CD4-positive, alpha-beta T cell treated with Interleukin-12 subunit alpha and Interleukin-12 subunit beta, for 1 hour (primary cell): ENCODE measurements around the gene CCL21.

Experiments used
- DNase-seq: peaks from one replicate; pipeline ENCODE4 v3.0.0-alpha.2; 2020

The CCL21 gene

GRCh38 chr9:34701769-34702736 is 7.9 kb downstream of the CCL21 start:
- peak; percentile 82 for DNase-seq

GRCh38 chr9:34701023-34701768 is 8.7 kb downstream of the CCL21 start:
- peak; percentile 80 for DNase-seq

- no peak for DNase-seq
These were observed 15.1 kb downstream of the CCL21 start for GRCh38 chr9:34694811-34695210.

- no peak for DNase-seq
These were observed 16.4 kb downstream of the CCL21 start for GRCh38 chr9:34693560-34693959.

- no peak for DNase-seq
These were observed 18.0 kb downstream of the CCL21 start for GRCh38 chr9:34691936-34692315.

GRCh38 chr9:34690983-34691935 is 18.7 kb downstream of the CCL21 start, which contains the start of gene CCL19:
CCL19 (minus strand) TSS chr9:34691276; CDS start chr9:34691139, 137 bp downstream.
- no peak for DNase-seq

GRCh38 chr9:34689512-34689911 is 20.4 kb downstream of the CCL21 start:
- no peak for DNase-seq

GRCh38 chr9:34689116-34689470 is 20.8 kb downstream of the CCL21 start:
- DNase-seq, result no peak

- DNase-seq, result no peak
These were observed 21.4 kb downstream of the CCL21 start for GRCh38 chr9:34688329-34689115.

GRCh38 chr9:34687276-34688030 is 22.5 kb downstream of the CCL21 start:
- DNase-seq, result no peak

GRCh38 chr9:34686732-34687131 is 23.2 kb downstream of the CCL21 start:
- no peak for DNase-seq

- DNase-seq, result no peak
These were observed 23.7 kb downstream of the CCL21 start for GRCh38 chr9:34686231-34686630.

GRCh38 chr9:34685591-34685990 is 24.3 kb downstream of the CCL21 start:
- DNase-seq, result no peak

- no peak for DNase-seq
These were observed 25.1 kb downstream of the CCL21 start for GRCh38 chr9:34684816-34685215.

GRCh38 chr9:34684145-34684544 is 25.8 kb downstream of the CCL21 start:
- no peak for DNase-seq

- DNase-seq, result no peak
These were observed 34.1 kb downstream of the CCL21 start for GRCh38 chr9:34675869-34676268.

- peak; percentile 59 for DNase-seq
These were observed 34.8 kb downstream of the CCL21 start for GRCh38 chr9:34675048-34675714.

- no peak for DNase-seq
These were observed 35.5 kb downstream of the CCL21 start for GRCh38 chr9:34674440-34674839.

GRCh38 chr9:34671307-34671706 is 38.6 kb downstream of the CCL21 start:
- no peak for DNase-seq

- DNase-seq, result no peak
These were observed 40.0 kb downstream of the CCL21 start for GRCh38 chr9:34669809-34670562.
